ENCODE results near the gene PRAC2. TPM values are rescaled to one million over a fixed set of nuclear protein-coding genes. Genes with fewer than 3 reads are reported as not detected.

PRAC2 gene
- total RNA-seq, 1 donor from 2014 or later = not detected

GRCh38 chr17:48745381-48746275 is 22.6 kb downstream of the PRAC2 start:
- no peak overlapping the region for H3K27ac ChIP-seq
- intact Hi-C loops (cut with DNase I) = no loop called here
- H3K4me1 ChIP-seq = peaks cover 6% of the 10 kb centered on the region
- no peak for TF ChIP-seq CTCF (IDR thresholded peaks at IDR 0.05)
- H3K9me3 ChIP-seq = no peaks in the 10 kb centered on the region
- H3K4me3 ChIP-seq = no peak overlapping the region
- no peak for DNase-seq
- no peaks in the 10 kb centered on the region for H3K36me3 ChIP-seq
- no peak for ATAC-seq
- H3K27me3 ChIP-seq (ENCODE audit: low read depth) = peaks cover 98% of the 10 kb centered on the region

GRCh38 chr17:48746916-48747444 is 24.0 kb downstream of the PRAC2 start:
- H3K4me3 ChIP-seq = no peak overlapping the region
- peaks cover 6% of the 10 kb centered on the region for H3K4me1 ChIP-seq
- DNase-seq (no peak), ATAC-seq (no peak)
- H3K9me3 ChIP-seq = no peaks in the 10 kb centered on the region
- intact Hi-C loops (cut with DNase I) = no loop called here
- H3K36me3 ChIP-seq = no peaks in the 10 kb centered on the region
- no peak for TF ChIP-seq CTCF (IDR thresholded peaks at IDR 0.05)
- no peak overlapping the region for H3K27ac ChIP-seq
- peaks cover 98% of the 10 kb centered on the region for H3K27me3 ChIP-seq (ENCODE audit: low read depth)

GRCh38 chr17:48747445-48748363 is 24.7 kb downstream of the PRAC2 start:
- Histone ChIP-seq H3K27ac (no peak overlapping the region), H3K27me3 (ENCODE audit: low read depth) (peaks cover 98% of the 10 kb centered on the region), H3K4me1 (peaks cover 6% of the 10 kb centered on the region), H3K9me3 (no peaks in the 10 kb centered on the region), H3K4me3 (no peak overlapping the region), H3K36me3 (no peaks in the 10 kb centered on the region)
- DNase-seq (no peak), ATAC-seq (no peak)
- intact Hi-C loops (cut with DNase I) = no loop called here
- TF ChIP-seq CTCF (IDR thresholded peaks at IDR 0.05) = no peak

GRCh38 chr17:48748718-48749566 is 26.0 kb downstream of the PRAC2 start:
- no peak overlapping the region for H3K4me3 ChIP-seq
- no peak for ATAC-seq
- TF ChIP-seq CTCF (IDR thresholded peaks at IDR 0.05) = no peak
- no peak for DNase-seq
- peaks cover 6% of the 10 kb centered on the region for H3K4me1 ChIP-seq
- intact Hi-C loops (cut with DNase I) = no loop called here
- H3K27me3 ChIP-seq (ENCODE audit: low read depth) = peaks cover 98% of the 10 kb centered on the region
- no peaks in the 10 kb centered on the region for H3K9me3 ChIP-seq
- no peaks in the 10 kb centered on the region for H3K36me3 ChIP-seq
- H3K27ac ChIP-seq = no peak overlapping the region

Data from lower lobe of right lung (tissue), 2 donors.